HG03066 (cell line): ENCODE data around the gene PPT1.

ENCODE experiments used
- ATAC-seq: cut with Tn5 transposase; IDR thresholded peaks from one replicate; pipeline ENCODE4 v1.9.1; 2021; ENCODE audit warnings: low read depth; ENCODE audit not compliant: unreplicated experiment

The PPT1 gene

GRCh38 chr1:40032240-40032891 lies 64.7 kb downstream of the PPT1 start:
- no peak for ATAC-seq

DNA sequence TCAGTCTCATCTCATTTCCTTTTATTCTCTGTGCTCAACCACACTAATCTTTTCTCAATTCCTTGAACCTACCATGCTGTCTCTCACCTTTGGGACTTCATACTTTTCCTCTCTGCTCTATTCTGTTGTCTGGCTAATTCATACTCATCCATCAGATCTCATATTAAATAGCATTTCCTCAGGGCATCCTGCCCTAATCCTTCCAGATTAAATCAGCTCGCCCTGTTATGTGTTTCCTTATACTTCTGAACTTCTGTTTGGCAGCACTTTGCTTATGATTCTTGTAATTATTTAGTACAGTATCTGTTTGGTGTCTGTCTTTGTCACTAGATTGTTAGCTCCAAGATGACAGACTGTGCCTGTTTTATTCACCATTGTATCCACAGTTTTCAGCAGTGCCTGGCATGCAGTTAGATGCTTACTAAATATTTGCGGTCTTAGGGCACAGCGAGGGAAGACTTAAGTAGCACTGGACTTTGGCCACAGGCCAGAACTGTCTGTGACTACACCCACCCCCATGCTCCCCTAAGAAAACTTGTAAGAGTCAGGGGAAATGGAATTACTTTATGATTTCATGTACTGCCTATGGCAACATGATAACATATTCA lies 66.4 kb downstream of the PPT1 start:
- no peak for ATAC-seq

DNA sequence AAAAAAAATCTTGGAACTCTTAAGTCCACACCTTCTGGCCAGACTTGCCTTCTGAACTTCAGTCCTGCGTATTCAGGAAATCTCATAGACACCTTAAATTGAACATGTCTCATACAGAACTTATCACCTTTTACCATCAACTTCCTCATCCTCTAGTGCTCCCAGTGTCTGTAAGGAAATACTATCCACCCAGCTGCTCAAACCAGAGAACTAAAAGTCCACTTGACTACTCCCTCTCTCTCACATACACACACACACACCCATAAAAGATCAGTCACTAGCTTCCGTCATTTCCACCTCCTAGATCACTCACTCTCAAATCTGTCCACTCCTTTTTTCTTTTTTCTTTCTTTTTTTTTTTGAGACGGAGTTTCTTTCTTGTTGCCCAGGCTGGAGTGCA lies 67.4 kb downstream of the PPT1 start:
- ATAC-seq, result no peak

GRCh38 chr1:40027647-40028046 lies 69.4 kb downstream of the PPT1 start:
- no peak for ATAC-seq

DNA sequence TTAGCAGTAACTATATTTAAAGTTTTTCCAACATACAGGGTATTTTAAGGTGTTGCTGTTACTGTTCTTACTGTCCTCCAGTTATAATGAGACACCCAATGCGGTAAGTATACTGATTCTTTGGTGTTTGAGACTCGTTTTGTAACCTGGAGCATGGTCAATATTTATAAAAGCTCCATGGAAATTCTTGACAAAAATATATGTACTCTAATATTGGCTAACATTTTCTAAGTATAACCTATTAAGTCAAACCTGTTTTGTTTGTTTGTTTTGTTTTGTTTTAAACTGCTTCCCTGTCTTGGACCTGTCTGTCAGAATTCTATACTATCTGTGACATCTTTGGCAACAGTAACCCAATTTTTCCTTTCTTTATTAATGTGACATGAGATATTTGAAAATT lies 72.4 kb downstream of the PPT1 start:
- no peak for ATAC-seq

GRCh38 chr1:40023379-40023944 lies 73.6 kb downstream of the PPT1 start:
- no peak for ATAC-seq
